K562 (cell line): ENCODE data around the gene UBE2R2. TPM values are rescaled to one million over a fixed set of nuclear protein-coding genes. Genes with fewer than 3 reads are reported as not detected.
A peak's percentile ranks its signal among the peaks of the same experiment; 100 is the strongest.

Experiments used
- FOXP1 ChIP-seq: sonication (generic); formaldehyde crosslinking; IDR thresholded peaks from 2 replicates; pipeline ENCODE4 v1.8.0; 2022; ENCODE audit warnings: mild to moderate bottlenecking, missing genetic modification reagents
- SFPQ ChIP-seq: fragments of 200-400 bp; formaldehyde crosslinking; IDR thresholded peaks from 2 replicates; pipeline ENCODE4 v1.6.1; 2017; ENCODE audit warnings: mild to moderate bottlenecking, low read depth, low read length, moderate library complexity
- ZNF609 ChIP-seq: sonication (generic); formaldehyde crosslinking; IDR thresholded peaks from 2 replicates; pipeline ENCODE4 v1.8.1; 2023; ENCODE audit warnings: missing genetic modification reagents, mild to moderate bottlenecking, borderline replicate concordance
- polyA plus RNA-seq, 8 experiments: library from polyadenylated mRNA; depleted of rRNA in 4 of 8; stranded (reverse) in 5 of 8; unstranded in 3 of 8; fragments of >200 nt; fragmentation: Nextera tagmentation in 2 of 8; fragmentation: Illumina TruSeq in 1 of 8; extraction: Ambion mirVana in 2 of 8; extraction: Trizol in 1 of 8; gene quantifications; 2 replicates each; pipeline versions ENCODE4 v1.2.1 to v1.2.3, GENCODE V29; 2011 to 2014; ENCODE audit warnings: inconsistent platforms in 1 of 8, missing spikeins in 1 of 8
- total RNA-seq, 7 experiments: library from RNA; depleted of rRNA in 6 of 7; stranded (reverse); fragments of >200 nt in 6 of 7; fragmentation: Illumina TruSeq in 2 of 7; extraction: Trizol in 2 of 7; gene quantifications; 2 replicates each; pipeline versions ENCODE4 v1.2.1 to v1.2.3, GENCODE V29; 2011 to 2021; ENCODE audit warnings: low replicate concordance in 1 of 7

Gene UBE2R2
- total and polyA plus RNA-seq, 9 of the 15 experiments (the other 6 are each of a cell fraction or from before 2014, with no cell fraction given): 7.8 to 26.2 (median 11.8) TPM

- TF ChIP-seq ZNF609 (CRISPR knock-in tag): no peak; the same call in 1 of the 2 replicates
- peak; percentile 65; the same call in 1 of the 2 replicates for TF ChIP-seq FOXP1 (CRISPR knock-in tag)
- no peak for TF ChIP-seq SFPQ
- TF ChIP-seq, all 486 proteins: peak for 96
Observed at GRCh38 chr9:33816327-33817252, at the start of gene UBE2R2 (continued).
